Activated naive CD4-positive, alpha-beta T cell treated with anti-CD3 and anti-CD28 coated beads, Interleukin-2, amount 50 U/mL, for 24 hours (primary cell): Measurements from ENCODE around the gene FARS2.

Experiments
- H3K27ac Mint-ChIP-seq: one replicate; pipeline ENCODE4 v1.8.0; 2021; ENCODE audit warnings: mild to moderate bottlenecking, mixed read lengths
- H3K27me3 Mint-ChIP-seq: one replicate; pipeline ENCODE4 v1.8.0; 2021; ENCODE audit warnings: mixed read lengths
- H3K36me3 Mint-ChIP-seq: one replicate; pipeline ENCODE4 v1.8.0; 2021; ENCODE audit warnings: mixed read lengths
- H3K4me1 Mint-ChIP-seq: one replicate; pipeline ENCODE4 v1.8.0; 2021; ENCODE audit warnings: mixed read lengths
- H3K4me3 Mint-ChIP-seq: one replicate; pipeline ENCODE4 v1.8.0; 2021; ENCODE audit warnings: mild to moderate bottlenecking, mixed read lengths
- H3K9me3 Mint-ChIP-seq: one replicate; pipeline ENCODE4 v1.8.0; 2021; ENCODE audit warnings: mixed read lengths

Gene FARS2

GRCh38 chr6:5482619-5483018, 221.3 kb downstream of the FARS2 start:
- Mint-ChIP-seq H3K36me3 (peaks cover 7% of the 10 kb centered on the region), H3K4me3 (no peak overlapping the region), H3K9me3 (no peaks in the 10 kb centered on the region), H3K27ac (no peak overlapping the region), H3K27me3 (no peaks in the 10 kb centered on the region), H3K4me1 (peaks cover 3% of the 10 kb centered on the region)

DNA sequence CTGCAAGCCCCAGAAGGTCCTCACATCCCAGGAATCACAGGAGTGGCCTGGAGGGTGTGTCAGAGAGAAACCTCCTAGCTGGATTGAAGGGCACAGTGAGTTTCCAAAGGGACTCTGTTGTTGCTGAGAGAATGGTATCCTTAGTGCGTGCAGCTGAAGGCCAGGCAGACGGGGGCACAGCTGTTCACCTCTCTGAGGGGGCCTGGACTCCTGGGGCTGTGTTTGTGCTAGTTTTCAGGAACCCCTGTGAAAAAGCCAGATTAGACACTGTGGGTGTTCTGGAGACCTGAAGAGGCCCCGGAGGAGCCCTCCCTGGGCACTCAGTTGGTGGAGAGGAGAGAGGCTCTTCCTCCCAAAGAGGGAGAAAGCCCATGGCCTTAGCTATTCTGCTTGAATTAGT, 223.4 kb downstream of the FARS2 start:
- H3K4me3 Mint-ChIP-seq = no peak overlapping the region
- no peaks in the 10 kb centered on the region for H3K9me3 Mint-ChIP-seq
- no peak overlapping the region for H3K27ac Mint-ChIP-seq
- peaks cover 3% of the 10 kb centered on the region for H3K4me1 Mint-ChIP-seq
- peaks cover 16% of the 10 kb centered on the region for H3K36me3 Mint-ChIP-seq
- H3K27me3 Mint-ChIP-seq = no peaks in the 10 kb centered on the region

DNA sequence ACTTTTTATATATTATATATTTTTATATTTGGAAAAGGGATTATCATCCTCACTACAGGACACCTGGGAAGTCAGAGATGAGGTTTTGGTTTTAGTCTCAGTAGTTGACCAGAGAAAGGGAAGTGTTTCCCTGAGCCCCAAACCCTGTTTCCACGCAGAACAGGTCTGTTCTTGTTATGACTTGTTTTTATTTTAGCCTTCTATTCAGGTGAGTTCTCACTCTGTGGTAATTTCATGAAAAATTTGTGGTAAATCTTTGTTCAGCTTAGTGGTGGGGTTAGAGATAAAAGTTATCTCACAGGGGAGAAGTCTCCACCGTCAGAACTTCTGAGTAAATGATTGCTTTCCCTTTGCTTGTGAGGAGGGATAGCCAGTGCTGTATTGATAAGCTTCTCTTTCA, 224.9 kb downstream of the FARS2 start:
- H3K4me1 Mint-ChIP-seq = peaks cover 3% of the 10 kb centered on the region
- no peak overlapping the region for H3K4me3 Mint-ChIP-seq
- no peak overlapping the region for H3K27ac Mint-ChIP-seq
- H3K9me3 Mint-ChIP-seq = no peaks in the 10 kb centered on the region
- peaks cover 22% of the 10 kb centered on the region for H3K36me3 Mint-ChIP-seq
- no peaks in the 10 kb centered on the region for H3K27me3 Mint-ChIP-seq

GRCh38 chr6:5490501-5491069, 229.3 kb downstream of the FARS2 start:
- H3K4me3 Mint-ChIP-seq = no peak overlapping the region
- no peaks in the 10 kb centered on the region for H3K27me3 Mint-ChIP-seq
- peaks cover 7% of the 10 kb centered on the region for H3K4me1 Mint-ChIP-seq
- H3K36me3 Mint-ChIP-seq = peaks cover 25% of the 10 kb centered on the region
- no peak overlapping the region for H3K27ac Mint-ChIP-seq
- no peaks in the 10 kb centered on the region for H3K9me3 Mint-ChIP-seq

DNA sequence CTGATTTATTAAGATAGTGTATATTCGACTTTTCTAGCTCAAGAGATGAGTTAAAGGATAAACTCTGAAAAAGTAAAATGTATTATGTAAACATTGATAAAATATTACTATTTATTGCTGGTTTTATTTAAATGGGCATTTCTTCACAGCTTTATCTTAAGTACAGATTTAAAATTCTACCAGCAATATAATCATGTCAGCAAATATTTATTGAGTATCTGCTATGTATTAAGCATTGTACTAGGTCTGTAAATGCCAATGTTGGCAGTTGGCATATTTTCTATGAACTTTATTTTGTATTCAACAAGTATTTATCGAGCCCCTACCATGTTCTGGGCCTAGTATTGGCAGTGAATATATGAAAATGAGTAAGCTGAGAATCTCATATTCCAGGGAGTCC, 231.0 kb downstream of the FARS2 start:
- no peaks in the 10 kb centered on the region for H3K27me3 Mint-ChIP-seq
- no peak overlapping the region for H3K27ac Mint-ChIP-seq
- H3K4me1 Mint-ChIP-seq = peaks cover 5% of the 10 kb centered on the region
- no peak overlapping the region for H3K4me3 Mint-ChIP-seq
- H3K36me3 Mint-ChIP-seq = peaks cover 18% of the 10 kb centered on the region
- H3K9me3 Mint-ChIP-seq = no peaks in the 10 kb centered on the region

GRCh38 chr6:5493806-5494205, 232.5 kb downstream of the FARS2 start:
- H3K27ac Mint-ChIP-seq = no peak overlapping the region
- no peaks in the 10 kb centered on the region for H3K27me3 Mint-ChIP-seq
- H3K36me3 Mint-ChIP-seq = peaks cover 22% of the 10 kb centered on the region
- H3K4me3 Mint-ChIP-seq = no peak overlapping the region
- no peaks in the 10 kb centered on the region for H3K9me3 Mint-ChIP-seq
- peaks cover 9% of the 10 kb centered on the region for H3K4me1 Mint-ChIP-seq

DNA sequence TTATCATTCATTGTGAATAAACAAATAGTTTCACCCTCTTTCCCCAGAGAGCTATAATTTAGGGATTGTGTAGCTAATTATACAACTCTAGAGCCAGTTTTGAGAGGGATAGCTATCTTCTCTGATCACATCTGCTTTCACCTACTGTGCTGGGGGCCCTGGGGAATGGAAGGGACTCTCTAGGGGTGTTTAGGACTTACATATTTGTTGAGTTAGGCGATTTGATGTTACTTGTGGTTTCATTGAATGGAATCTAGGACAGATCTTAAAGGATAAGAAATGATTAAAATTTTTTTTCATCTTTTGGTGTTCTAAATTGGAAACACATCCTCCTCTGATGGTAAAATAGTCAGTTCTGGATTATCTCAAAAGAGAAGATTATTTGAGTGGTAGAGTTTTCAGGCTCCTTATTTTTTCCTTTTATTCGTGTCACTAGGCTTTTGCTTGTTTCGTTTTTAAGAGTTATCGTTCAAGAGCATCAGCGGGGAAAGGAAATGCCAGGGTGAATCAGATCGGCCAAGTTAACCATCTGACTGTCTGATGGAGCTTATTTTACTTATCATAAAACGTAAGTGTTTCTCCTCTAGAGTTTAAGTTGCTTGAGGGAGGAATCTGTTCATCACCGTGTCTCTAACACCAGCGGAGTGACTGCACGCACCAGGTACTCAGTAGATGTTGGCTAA, 236.7 kb downstream of the FARS2 start:
- H3K27ac Mint-ChIP-seq = peak overlapping the region; percentile 35
- H3K27me3 Mint-ChIP-seq = no peaks in the 10 kb centered on the region
- H3K36me3 Mint-ChIP-seq = peaks cover 18% of the 10 kb centered on the region
- H3K9me3 Mint-ChIP-seq = no peaks in the 10 kb centered on the region
- H3K4me3 Mint-ChIP-seq = no peak overlapping the region
- peaks cover 32% of the 10 kb centered on the region for H3K4me1 Mint-ChIP-seq

DNA sequence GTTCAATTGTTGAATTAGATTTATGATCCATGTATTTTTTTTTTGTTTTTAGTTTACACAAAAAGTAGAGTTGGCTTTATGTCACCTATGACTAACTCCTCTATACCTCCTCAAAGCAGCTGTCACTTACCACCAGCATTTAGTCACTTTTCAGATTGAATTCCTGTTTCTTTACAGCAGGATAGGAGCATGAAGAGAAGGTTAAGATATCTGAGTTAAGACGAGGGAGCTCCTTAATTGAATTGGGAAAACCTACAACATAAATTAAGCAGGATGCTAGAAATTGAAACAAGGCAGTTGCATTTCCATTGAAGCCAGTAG, 237.2 kb downstream of the FARS2 start:
- Mint-ChIP-seq H3K27ac (peak overlapping the region; percentile 35), H3K9me3 (no peaks in the 10 kb centered on the region), H3K4me1 (peaks cover 32% of the 10 kb centered on the region)

GRCh38 chr6:5499644-5500306, 238.5 kb downstream of the FARS2 start:
- Mint-ChIP-seq H3K4me1 (peaks cover 31% of the 10 kb centered on the region), H3K36me3 (peaks cover 15% of the 10 kb centered on the region), H3K27me3 (no peaks in the 10 kb centered on the region), H3K4me3 (no peak overlapping the region), H3K27ac (no peak overlapping the region), H3K9me3 (no peaks in the 10 kb centered on the region)

More for the DNA sequence above, 237.2 kb downstream of the FARS2 start:
- H3K27me3 Mint-ChIP-seq = no peaks in the 10 kb centered on the region
- peaks cover 18% of the 10 kb centered on the region for H3K36me3 Mint-ChIP-seq
- H3K4me3 Mint-ChIP-seq = no peak overlapping the region

DNA sequence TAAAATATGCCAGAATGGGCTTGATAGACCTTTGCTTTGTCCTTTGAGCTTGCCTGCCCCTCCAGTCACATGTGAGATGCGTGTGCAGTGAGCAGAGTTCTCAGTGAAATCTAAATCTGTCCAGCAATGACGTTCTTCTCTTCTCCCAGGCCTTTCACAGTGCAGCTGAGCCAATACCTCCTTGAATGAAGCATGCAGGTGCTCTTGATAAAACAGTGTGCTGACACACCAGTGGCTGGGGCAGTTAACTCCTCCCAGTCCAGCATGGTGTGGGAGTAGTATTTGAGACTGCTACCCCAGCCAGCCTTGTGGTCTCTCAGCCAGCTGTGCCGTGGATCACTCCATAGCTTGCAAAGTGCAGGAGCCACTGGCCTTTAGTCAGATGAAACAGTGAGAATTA, 240.5 kb downstream of the FARS2 start:
- Mint-ChIP-seq H3K27me3 (no peaks in the 10 kb centered on the region), H3K36me3 (peaks cover 16% of the 10 kb centered on the region), H3K9me3 (no peaks in the 10 kb centered on the region), H3K4me1 (peaks cover 48% of the 10 kb centered on the region), H3K4me3 (no peak overlapping the region), H3K27ac (peak overlapping the region; percentile 11)

GRCh38 chr6:5504078-5504477, 242.8 kb downstream of the FARS2 start:
- Mint-ChIP-seq H3K27me3 (no peaks in the 10 kb centered on the region), H3K9me3 (no peaks in the 10 kb centered on the region), H3K27ac (no peak overlapping the region), H3K4me1 (peaks cover 61% of the 10 kb centered on the region), H3K4me3 (no peak overlapping the region), H3K36me3 (peaks cover 7% of the 10 kb centered on the region)

DNA sequence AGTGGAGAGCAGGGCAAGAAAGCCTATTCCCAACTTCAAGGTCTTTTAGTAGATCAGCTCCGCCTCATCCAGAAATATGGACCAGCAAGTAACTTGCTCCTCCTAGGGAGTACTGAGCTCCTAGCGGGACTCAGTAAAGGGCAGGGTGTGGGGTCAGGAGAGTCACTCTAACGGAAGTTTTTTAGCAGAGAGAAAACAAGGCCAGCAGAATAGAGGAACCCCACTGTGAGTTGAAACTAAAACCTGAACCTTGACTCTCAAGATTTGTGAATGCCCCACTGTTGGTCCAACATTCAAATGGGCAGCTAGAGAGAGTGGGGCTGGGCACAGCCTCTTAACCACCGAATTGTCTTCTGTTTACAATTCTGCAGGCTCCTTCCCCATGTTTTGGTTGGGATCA, 244.8 kb downstream of the FARS2 start:
- Mint-ChIP-seq H3K9me3 (no peaks in the 10 kb centered on the region), H3K27me3 (no peaks in the 10 kb centered on the region), H3K4me1 (peaks cover 43% of the 10 kb centered on the region), H3K27ac (peak overlapping the region; percentile 74), H3K4me3 (no peak overlapping the region), H3K36me3 (peaks cover 9% of the 10 kb centered on the region)

DNA sequence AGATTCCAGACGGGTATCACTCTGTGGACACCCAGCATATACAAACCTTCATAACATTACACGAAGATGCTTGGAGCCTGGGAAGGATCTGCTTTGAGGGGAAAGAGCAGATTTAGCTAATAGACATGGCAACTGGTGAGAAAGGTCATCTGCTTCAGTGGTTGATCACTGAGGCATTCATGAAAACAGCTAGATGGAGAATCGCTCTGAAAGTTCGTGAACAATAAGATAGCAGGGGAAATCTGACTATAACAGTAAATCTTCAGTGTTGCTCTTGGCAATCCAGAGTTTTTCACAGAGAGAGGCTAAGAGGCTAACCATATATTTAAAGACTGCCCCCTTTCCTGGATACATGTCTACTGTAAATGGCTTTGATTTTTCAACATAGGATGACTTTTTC, 245.3 kb downstream of the FARS2 start:
- Mint-ChIP-seq H3K4me1 (peaks cover 43% of the 10 kb centered on the region), H3K27ac (peak overlapping the region; percentile 74), H3K36me3 (peaks cover 9% of the 10 kb centered on the region), H3K4me3 (peak overlapping the region; percentile 62), H3K27me3 (no peaks in the 10 kb centered on the region), H3K9me3 (no peaks in the 10 kb centered on the region)

- Mint-ChIP-seq H3K27ac (peak overlapping the region; percentile 15), H3K36me3 (peaks cover 6% of the 10 kb centered on the region), H3K9me3 (no peaks in the 10 kb centered on the region), H3K4me1 (peaks cover 44% of the 10 kb centered on the region), H3K27me3 (no peaks in the 10 kb centered on the region), H3K4me3 (peak overlapping the region; percentile 62)
Measured at GRCh38 chr6:5507131-5507681, 245.9 kb downstream of the FARS2 start.

DNA sequence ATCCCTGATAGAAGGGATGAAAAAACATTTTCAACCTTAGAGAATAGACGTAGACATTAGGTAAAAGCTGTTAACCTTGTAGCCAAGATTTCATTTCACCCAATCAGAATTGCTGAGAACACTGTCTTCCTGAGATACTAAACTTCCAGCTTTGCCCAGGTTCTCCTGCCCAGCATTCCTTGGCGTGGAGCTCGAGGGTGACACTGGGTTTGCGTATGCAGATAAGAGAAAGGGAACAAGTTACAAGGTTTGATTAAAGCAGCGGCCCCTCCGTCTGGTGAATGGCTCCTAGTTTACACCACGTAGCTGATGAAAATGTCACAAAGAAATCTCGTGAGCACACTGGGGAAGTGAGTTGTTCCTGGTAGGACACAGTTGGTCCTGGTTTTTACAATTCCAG, 247.8 kb downstream of the FARS2 start:
- Mint-ChIP-seq H3K9me3 (no peaks in the 10 kb centered on the region), H3K4me3 (no peak overlapping the region)

More for the DNA sequence above, 247.8 kb downstream of the FARS2 start:
- Mint-ChIP-seq H3K27me3 (no peaks in the 10 kb centered on the region), H3K36me3 (peaks cover 6% of the 10 kb centered on the region), H3K27ac (no peak overlapping the region), H3K4me1 (peaks cover 53% of the 10 kb centered on the region)
